OCI-M2 (cell line): ENCODE measurements around the gene PHRF1.

ENCODE experiments used
- DNase-seq: peaks from one replicate; lab custom pipeline; 2025; ENCODE audit not compliant: unreplicated experiment; lab: John Stamatoyannopoulos, UW

PHRF1 gene

DNA sequence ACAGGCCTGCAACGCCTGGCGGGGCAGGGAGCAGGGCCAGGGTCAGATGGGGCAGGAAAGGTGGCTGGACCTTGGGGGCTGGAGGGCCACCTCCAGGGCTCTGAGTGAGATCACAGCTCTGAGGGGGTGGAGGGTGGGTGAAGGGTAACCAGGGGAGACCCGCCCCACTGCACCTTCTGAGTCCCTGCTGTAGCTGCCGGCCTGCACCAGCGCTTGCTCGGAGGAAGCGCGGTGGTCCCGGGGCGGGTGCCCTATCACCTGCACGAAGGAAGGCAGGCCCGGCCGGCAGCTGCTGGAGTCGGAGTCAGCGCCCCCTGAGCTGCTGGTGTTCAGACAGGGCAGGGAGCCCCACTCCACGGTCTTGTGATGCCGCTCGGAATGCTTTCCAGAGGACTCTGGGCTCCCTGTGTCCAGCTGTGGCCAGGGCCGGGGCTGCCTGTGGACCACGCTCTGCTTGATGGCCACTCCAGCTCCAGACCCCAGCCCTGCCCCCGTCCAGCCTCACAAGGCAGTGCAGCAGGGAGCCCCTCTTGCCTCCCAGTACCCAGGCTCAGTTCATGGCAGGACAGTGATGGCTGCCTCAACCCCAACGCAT lies 19.5 kb upstream of the PHRF1 start:
- no peak for DNase-seq

DNA sequence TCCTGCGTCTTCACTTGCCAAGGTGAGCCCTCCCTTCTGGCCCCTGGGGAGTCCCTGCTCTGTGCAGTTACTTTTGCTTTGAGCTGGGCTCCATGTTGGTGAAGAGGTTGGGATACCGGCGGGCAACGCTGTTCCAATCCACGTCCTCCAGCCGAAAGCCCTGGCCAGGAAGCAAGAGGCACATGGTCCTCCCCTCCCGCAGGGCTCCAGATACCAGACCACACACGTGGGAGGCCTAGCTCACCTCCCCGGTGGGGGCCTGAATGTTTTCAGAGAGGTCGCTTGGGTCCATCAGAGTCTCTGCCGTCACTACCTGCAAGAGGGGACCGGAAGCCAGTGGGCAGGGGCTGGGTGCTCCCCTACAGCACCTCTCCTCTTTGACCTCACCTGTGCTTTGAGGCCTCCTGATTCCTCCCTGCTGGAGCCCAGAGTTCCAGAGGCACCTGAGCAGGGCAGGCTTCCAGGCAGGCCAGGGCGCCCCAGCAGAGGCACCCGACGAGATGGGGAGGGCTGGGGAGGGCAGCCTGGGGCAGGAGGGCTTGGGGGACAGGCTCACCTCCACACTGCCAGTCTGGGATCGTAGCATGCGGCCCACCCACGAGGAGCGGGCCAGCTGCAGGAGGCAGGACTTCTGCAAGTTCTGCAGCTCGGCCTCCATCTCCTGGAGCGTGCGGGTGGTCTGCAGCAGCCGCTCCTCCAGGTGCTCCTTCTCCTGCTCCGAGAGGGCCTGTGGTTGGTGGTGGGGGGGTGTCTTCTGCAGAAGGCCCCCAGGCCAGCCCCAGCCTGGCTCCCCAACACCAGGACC lies 18.7 kb upstream of the PHRF1 start:
- DNase-seq = no peak

DNA sequence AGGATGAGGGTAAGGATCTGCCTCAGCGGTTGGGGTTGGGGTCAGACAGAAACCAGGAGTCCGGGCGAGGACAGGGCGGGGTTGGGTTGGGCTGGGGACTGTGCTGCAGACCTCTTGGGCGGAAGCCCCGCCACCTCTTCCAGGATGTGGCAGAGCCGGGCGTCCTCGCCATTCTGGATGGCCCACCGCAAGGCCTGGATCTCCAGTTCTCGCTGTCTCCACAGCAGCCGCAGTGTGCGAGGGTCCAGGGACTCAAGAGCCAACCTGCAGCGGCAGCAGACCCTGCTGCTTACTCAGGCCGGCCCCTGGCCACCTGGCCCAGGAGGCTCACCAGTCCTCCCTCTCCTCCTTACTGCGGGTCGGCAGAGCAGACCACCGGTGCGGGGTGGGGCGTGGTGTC lies 17.8 kb upstream of the PHRF1 start:
- DNase-seq = no peak

DNA sequence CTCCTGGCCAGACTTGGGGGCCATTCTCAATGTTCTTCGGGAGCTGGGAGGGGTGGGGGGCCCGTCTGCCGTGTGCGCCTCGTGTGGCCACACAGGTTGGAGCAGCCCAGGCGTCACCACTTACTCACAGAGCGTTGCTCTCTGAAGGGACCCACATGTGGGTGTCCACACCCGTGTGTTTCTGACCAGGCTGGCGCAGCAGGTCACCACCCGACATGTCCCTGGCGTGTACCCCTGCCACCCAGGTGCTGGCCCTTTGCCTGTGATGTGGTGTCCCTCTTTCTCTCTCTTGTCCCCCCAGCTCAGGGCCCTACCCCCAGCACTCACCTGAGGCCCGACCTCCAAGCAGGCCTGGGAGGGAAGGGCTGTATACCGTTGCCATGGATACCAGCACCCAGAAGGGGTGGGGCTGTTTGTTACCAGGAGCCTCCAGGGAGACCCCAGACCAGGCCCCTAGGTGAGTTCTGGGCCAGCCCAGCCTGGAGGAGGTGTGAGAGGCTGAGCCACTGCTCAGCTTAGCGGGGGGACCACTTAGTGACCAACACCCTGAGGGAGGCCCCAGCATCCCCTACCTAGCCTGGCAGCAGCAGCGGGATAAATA lies 17.1 kb upstream of the PHRF1 start:
- no peak for DNase-seq

DNA sequence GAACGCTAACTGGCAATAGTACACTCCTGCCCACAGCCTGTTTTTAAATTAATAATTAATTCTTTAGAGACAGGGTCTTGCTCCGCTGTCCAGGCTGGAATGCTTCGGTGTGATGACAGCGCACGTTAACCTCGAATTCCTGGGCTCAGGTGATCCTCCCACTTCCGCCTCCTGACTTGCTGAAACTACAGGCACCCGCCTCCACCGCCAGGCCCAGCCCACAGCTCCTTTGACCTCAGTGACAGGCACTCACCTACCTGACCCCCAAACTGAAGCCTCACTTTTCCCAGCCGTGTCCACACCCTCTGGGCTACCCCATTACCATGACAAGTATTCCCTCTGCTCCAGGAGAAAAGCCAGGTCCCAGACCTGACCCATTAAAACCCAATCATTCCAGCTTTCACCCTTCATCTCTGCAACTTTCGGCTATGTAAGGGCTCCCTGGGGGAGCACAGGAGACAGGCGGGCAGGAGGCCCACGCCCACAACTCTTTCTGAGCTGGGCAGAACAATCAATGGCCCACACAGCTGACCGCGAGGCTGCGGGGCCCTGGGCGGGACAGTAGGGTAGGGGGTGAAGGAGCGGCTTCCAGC lies 16.5 kb upstream of the PHRF1 start:
- DNase-seq = no peak

DNA sequence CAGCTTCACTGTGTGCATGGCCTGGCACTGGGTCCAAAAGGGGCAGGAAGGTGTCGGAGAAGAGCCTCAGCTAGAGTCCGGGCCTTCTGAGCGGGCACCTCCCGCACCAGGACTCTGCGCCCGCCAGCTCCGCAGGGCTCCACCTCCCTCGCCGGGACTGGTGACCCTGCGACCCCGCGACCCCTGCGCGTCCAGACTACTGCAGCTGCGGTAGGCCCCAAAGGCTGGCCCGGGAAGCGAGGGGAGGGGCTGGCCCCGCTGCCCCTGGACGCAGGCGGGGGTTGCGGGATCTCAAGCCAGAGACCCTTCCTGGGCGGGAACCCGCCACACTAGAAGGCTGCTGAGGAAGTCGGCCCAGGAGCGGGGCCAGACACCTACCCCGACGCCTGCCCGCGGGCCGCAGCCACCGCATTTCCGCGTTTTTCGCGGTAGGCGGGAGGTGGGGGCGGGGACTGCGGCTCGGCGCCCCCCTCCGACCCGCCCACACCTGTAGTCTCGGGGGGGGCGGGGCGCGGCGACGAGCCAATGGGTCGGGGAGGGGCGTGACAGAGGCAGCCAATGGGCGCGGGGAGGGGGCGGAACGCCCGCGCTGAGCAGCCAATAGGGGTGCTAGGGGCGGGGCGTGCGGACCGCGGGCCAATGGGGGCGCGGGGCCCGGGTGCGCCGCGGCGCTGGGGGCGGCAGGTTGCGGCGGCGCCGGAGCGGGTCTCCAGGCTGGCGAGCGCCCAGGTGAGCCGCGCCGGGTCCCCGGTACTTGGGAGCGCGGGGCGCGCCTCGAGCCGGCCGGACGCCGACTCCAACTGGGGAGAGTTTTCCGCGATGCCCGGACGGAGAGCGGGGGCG lies 15.7 kb upstream of the PHRF1 start, which contains the start of the genes LMNTD2 and RASSF7:
LMNTD2 (minus strand) TSS at position 434 of the 843 bp plus-strand sequence; CDS start at position 412, 22 bp downstream.
RASSF7 (plus strand) TSS at position 666 of the 843 bp plus-strand sequence. CDS start 799 bp downstream, outside the sequence.
- no peak for DNase-seq

DNA sequence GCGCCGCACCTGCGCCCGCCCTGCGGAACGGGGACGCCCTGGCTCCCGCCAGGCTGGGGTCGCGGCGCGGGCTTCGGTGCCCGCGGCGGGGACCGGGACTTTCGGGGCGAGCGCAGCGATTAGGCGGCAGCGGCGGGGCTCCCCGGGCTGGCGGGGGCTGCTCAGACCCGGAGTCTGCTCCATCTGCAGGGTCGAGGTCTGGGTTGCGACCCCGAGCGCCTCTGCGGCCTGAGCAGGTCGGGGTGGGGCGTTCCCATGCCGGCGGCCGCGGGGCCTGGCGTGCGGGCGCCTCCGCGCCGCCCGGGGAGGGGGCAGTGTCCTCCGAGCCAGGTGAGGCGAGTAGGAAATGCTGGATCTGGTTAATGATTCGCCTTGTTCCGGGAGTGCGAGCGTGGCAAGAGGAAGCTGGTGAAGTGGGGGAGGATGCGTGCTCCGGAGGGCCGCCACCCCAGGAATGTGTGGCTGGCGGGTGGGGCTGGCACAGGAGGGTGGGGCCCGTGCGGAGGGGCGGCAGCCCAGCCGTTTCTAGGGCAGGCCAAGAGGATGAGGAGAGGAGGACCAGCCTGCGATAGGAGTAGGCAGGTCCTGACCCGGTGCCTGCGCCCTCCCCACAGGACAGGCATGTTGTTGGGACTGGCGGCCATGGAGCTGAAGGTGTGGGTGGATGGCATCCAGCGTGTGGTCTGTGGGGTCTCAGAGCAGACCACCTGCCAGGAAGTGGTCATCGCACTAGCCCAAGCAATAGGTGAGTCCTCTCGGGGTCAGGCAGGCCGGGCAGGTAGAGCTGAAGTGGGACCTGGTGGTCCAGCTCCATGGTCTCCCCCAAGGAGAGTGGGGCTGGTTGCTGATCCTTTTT lies 14.9 kb upstream of the PHRF1 start:
- DNase-seq = no peak

DNA sequence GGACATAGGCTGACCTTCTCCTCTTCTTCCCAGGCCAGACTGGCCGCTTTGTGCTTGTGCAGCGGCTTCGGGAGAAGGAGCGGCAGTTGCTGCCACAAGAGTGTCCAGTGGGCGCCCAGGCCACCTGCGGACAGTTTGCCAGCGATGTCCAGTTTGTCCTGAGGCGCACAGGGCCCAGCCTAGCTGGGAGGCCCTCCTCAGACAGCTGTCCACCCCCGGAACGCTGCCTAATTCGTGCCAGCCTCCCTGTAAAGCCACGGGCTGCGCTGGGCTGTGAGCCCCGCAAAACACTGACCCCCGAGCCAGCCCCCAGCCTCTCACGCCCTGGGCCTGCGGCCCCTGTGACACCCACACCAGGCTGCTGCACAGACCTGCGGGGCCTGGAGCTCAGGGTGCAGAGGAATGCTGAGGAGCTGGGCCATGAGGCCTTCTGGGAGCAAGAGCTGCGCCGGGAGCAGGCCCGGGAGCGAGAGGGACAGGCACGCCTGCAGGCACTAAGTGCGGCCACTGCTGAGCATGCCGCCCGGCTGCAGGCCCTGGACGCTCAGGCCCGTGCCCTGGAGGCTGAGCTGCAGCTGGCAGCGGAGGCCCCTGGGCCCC lies 14.1 kb upstream of the PHRF1 start:
- DNase-seq = no peak

DNA sequence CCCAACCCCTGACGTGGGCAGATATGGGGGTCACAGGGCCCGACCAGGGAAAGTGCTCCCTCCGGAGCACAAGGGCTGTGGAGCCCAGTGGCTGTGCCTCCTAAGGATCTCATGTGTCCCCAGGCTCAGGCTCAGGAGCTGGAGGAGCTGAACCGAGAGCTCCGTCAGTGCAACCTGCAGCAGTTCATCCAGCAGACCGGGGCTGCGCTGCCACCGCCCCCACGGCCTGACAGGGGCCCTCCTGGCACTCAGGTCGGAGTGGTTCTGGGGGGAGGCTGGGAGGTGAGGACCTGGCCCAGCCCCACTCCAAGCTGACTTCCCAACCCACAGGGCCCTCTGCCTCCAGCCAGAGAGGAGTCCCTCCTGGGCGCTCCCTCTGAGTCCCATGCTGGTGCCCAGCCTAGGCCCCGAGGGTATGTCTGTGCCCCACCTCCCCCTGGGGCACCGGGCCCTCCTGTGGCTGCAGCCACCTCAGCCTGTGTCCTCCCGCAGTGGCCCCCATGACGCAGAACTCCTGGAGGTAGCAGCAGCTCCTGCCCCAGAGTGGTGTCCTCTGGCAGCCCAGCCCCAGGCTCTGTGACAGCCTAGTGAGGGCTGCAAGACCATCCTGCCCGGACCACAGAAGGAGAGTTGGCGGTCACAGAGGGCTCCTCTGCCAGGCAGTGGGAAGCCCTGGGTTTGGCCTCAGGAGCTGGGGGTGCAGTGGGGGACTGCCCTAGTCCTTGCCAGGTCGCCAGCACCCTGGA lies 13.0 kb upstream of the PHRF1 start:
- no peak for DNase-seq

DNA sequence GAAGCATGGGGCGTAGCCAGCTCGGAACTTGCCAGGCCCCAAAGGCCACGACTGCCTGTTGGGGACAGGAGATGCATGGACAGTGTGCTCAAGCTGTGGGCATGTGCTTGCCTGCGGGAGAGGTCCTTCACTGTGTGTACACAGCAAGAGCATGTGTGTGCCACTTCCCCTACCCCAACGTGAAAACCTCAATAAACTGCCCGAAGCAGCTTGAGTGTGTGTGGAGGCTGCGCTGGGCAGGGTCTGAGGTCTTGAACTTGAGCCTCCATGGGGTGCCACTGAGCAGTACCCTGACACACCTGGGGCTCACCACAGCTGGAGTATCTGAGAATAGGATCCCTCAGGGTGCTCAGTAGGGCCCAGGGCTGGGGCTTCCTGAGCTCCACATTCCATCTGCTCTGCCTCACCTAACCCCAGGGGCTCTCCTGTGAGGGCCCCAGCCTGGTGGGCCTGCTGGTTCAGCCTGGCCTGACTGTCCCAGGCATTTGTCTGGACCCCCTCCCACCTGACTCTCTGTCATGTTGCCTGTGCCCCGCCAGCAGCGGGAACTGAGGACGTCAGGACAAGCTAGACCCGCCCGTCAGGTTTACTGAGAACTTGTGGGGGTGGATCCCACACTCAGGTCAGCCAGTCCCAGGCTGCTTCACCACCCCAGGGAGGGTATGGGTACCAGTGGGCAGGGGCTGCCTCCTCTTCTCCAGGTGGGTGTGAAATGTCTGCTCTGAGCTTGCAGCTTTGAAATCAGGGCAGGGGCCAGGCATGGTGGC lies 12.3 kb upstream of the PHRF1 start:
- no peak for DNase-seq

DNA sequence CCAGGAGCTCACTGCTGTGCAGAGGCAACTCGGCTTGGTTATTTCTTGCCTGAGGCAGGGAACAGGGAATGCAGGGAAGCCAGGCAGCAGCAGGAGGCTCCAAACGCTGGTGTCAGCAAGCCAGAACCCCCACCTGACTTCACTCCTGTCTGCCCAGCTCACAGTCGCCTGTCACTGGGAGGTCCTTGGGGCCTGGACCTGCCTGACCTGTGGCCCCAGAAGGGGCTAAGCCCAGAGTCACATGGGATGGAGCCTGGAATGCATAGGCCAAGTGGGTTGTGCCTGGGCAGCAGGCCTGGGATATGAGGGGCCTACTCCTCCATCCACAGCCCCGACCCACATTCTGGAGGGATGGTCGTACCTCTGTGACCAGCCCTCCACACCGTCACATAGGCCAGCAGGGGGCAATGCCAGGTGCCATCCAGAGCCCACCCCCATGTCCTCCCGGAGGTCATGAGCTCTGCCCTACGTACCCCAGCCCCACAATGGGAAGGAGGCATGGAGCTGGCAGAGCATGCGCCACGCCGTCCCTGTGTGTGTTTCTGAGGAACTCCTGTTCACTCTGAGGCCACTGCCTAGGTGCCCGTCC lies 10.3 kb upstream of the PHRF1 start:
- no peak for DNase-seq

DNA sequence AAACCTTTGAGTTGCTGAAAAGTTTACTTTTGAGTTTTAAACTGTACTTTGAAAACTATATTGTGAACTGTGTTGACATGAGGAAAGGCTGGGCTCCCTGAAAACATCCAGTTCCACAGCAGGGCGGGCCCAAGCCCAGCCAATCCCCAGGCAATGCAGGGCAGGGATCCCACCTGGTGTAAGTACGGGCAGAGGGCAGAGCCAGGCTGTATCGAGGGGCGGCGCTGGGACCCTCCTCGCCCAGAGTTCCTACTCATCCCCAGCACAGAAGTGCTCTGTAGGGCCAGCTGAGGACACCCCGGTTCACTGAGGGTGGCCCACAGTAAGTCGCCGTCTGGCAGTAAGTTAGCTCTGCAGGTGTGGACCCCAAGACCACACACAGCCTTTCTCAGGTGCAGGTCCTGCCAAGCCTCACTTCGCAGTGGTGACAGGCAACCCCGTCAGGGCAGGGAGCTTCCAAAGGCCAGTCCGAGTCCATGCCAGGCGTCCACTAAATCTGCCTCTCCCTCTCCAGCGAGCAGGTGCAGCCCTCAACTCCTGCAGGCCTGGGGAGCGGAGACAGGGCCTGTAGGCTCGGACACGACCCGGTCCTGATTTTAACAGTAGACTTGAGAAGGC lies 9.2 kb upstream of the PHRF1 start:
- no peak for DNase-seq

DNA sequence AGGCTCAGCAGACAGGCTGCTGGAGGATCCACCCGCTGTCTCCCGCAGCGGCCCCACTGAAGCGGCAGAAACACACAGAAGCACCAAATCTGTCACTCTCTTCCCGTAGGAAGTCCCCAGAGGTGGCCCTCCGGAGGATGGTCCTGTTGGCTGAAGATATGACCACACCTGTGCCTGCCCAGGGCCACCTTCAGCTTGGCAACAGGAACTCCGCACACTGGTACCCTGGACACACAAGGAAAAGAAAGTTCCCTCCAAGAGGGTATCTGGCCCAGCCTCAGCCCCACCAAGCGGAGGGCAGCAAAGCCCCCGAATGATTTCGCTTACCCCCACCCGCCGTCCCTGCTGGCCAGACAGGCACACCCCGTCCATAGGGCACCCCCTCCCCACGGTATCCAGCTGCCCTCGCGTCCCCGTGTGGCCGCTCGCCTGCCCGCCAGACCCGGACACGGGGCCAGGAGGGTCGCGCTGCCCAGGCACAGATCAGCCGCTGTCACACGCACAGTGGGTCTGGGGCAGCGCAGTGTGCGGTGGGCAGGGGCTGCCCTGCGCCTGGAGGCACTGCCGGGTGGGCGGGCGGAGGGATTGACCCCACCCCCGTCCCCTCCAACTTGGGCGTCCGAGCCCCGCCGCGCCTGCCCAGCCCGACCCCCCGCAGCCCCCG lies 8.5 kb upstream of the PHRF1 start:
- DNase-seq = no peak

DNA sequence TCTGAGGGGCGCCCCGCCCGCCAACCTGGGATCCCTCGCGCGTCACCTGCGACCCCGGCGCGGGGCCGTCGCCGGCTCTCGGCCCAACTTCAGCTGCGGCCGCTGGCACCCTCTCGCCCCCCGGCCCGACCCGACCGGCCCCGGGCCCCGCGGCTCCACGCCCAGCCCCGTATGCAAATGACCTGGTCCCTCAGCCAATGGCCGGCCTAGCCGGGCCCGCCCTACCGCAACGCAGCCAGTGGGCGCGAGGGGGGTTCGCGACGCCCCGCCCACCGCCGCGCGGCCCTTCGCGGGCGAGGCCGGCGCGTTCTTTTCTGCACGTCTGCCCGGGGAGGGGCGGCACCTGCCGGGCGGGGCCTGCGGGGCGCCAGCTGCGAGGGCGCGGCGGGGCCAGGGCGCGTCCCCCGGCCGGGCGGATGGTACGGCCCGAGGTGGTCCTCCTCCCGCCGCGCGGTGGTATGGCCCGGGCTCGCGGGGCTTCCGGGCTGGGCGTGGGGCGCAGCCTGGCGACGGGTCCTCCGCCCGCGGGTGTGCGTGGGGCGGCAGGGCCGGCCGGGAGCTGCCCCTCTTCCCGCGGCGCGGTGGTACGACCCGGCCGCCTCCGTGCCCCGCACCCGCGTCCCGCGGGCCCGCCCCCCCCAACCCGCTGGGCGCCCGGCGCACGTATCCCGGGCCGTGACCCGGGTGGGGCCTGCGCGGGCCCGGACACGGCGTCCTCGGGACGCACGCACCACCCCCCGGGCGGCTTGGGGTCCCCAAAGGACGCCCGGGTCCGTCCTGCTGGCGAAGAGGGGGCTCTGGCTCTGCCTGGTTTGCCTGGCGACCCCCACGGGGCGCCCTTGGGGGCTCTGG lies 7.7 kb upstream of the PHRF1 start:
- peak; percentile 28 for DNase-seq

DNA sequence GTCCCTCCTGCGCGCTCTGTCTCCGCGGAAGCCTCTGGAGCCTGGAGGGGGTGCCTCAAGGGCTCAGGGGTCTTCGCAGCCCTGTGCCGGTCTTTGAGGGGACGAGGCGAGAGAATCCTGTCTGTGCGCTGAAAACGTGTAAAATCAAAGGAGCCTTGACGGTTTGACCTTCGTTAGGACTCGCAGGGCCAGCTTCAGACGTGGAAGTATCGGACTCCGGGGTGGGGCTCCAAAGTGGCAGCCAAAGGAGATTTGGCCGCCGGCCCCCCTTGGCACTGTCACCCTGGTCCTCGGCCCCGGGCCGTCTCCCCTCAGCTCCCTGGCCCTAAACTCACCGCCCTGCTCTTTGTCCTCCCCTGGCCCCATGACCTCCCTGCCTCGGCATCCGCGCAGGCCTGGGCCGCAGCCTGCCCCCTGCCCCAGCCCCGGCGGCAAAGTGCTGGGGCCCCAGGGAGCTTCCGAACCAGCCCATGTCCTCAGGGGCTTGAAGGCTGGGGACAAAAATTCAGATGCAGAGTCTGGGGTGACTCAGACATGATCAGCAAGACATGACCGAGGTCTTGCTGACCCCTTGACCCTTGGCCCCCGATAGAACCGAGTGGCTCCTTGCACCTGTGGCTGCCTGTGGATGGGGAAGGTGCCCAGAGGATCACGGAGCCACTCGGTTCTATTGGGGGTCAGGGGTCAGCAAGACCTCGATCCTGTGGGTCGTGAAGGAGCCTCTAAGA lies 6.9 kb upstream of the PHRF1 start:
- DNase-seq = no peak
